Type B pancreatic cell (in vitro differentiated cells): ENCODE measurements around the gene SCARF2. TPM values are rescaled to one million over a fixed set of nuclear protein-coding genes. Genes with fewer than 3 reads are reported as not detected.

Experiments used
- DNase-seq: peaks from one replicate; pipeline ENCODE4 v3.0.0; 2021; ENCODE audit warnings: mixed read lengths; ENCODE audit not compliant: unreplicated experiment; ENCODE audit errors: extremely low spot score
- H3K27ac Mint-ChIP-seq: 2 replicates; pipeline ENCODE4 v1.8.0; 2021; ENCODE audit warnings: mild to moderate bottlenecking, mixed read lengths
- H3K27me3 Mint-ChIP-seq: 2 replicates; pipeline ENCODE4 v1.8.0; 2021; ENCODE audit warnings: mixed read lengths
- H3K36me3 Mint-ChIP-seq: 2 replicates; pipeline ENCODE4 v1.8.0; 2021; ENCODE audit warnings: mixed read lengths
- H3K4me1 Mint-ChIP-seq: one replicate; pipeline ENCODE4 v1.8.0; 2021; ENCODE audit warnings: mixed read lengths; ENCODE audit not compliant: unreplicated experiment
- H3K4me3 Mint-ChIP-seq: 2 replicates; pipeline ENCODE4 v1.8.0; 2021; ENCODE audit warnings: mild to moderate bottlenecking, mixed read lengths
- H3K9me3 Mint-ChIP-seq: 2 replicates; pipeline ENCODE4 v1.8.0; 2021; ENCODE audit warnings: mixed read lengths
- total RNA-seq: library from RNA; stranded (reverse); gene quantifications from 2 replicates; pipeline ENCODE4 v1.2.1, GENCODE V29; 2021; ENCODE audit warnings: low replicate concordance
- TF ChIP-seq, protein P1 (sequence below): fragments of 200-600 bp; sonication (generic); conservative IDR thresholded peaks from 2 replicates; pipeline ENCODE4 v1.5.0; 2021; ENCODE audit warnings: antibody characterized with exemption, mild to moderate bottlenecking

Gene SCARF2
- total RNA-seq, 1 donor from 2014 or later = 21.7 TPM

DNA sequence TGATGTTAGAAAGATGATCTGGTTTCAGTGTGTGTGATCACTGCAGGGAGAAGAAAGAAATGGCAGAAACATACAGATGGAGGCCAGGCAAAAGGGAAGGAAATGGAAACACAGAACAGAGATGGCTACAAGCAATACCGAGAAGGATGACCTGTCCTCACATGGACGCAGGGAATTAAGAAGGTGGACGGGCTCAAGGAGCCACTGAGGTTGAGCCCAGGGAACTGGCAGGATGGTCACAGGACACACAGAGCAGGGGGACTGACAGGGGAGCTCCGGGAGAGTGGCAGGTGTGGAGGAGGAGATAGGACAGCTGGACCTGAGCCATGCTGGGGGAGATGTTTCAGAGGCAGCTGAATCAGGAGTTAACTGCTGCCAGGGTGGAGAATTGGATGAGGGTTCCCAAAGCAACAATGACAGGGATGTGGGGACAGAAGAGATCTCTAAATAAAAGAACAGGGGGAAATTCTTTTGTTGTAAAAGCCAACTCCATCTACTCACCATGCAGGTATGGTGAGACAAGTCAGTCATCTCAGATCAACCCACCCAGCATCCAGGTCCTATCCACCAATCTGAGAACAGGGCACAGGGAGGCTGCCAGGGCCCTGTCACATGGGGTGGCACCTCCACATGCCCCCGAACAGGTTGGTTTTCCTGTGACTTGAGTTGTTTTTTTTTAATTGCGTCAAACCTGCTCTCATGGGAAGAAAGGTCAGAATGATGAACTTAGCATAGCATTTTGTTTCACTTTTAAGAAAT, 31.7 kb upstream of the SCARF2 start:
- Mint-ChIP-seq H3K4me3 (no peak overlapping the region), H3K9me3 (no peaks in the 10 kb centered on the region), H3K36me3 (peaks cover 17% of the 10 kb centered on the region), H3K4me1 (no peaks in the 10 kb centered on the region), H3K27me3 (no peaks in the 10 kb centered on the region), H3K27ac (no peak overlapping the region)
- DNase-seq = no peak
- TF ChIP-seq, protein P1, sequence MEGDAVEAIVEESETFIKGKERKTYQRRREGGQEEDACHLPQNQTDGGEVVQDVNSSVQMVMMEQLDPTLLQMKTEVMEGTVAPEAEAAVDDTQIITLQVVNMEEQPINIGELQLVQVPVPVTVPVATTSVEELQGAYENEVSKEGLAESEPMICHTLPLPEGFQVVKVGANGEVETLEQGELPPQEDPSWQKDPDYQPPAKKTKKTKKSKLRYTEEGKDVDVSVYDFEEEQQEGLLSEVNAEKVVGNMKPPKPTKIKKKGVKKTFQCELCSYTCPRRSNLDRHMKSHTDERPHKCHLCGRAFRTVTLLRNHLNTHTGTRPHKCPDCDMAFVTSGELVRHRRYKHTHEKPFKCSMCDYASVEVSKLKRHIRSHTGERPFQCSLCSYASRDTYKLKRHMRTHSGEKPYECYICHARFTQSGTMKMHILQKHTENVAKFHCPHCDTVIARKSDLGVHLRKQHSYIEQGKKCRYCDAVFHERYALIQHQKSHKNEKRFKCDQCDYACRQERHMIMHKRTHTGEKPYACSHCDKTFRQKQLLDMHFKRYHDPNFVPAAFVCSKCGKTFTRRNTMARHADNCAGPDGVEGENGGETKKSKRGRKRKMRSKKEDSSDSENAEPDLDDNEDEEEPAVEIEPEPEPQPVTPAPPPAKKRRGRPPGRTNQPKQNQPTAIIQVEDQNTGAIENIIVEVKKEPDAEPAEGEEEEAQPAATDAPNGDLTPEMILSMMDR = no peak

DNA sequence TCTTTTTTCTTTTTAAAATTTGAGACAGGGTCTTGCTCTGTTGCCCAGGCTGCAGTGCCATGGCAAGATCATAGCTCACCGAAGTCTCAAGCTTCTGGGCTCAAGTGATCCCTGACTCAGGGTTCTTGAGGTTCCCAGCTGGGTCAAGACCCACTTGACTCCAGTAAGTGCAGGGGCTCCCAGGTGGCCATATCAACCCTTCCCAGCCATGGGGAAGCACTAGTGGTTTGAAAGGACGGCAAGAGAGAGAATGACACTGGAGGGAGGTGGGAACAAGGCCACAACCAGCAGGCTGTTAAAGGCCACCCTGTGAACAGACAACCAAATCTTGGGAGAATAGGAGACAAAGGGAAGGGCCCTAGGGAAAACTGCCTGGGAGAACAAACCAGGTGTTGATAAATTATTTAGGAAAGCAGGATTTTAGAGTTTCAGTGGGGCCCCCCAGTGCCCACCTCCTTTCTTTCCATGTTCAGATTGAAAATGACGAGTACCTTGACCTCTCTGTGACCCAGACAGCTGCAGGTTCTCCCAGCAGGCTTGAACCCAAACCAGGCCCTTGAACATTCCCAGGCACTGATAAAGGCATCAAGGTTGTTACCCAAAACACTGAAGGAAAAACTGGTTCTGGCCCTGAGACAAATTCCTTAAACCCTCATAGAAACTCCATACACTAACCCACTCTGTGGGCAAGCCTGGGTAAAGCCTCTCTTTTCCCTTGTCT, 29.2 kb upstream of the SCARF2 start:
- no peak overlapping the region for H3K27ac Mint-ChIP-seq
- no peaks in the 10 kb centered on the region for H3K9me3 Mint-ChIP-seq
- no peaks in the 10 kb centered on the region for H3K4me1 Mint-ChIP-seq
- DNase-seq = no peak
- TF ChIP-seq, protein P1 = no peak
- H3K36me3 Mint-ChIP-seq = peaks cover 15% of the 10 kb centered on the region
- no peak overlapping the region for H3K4me3 Mint-ChIP-seq
- no peaks in the 10 kb centered on the region for H3K27me3 Mint-ChIP-seq

DNA sequence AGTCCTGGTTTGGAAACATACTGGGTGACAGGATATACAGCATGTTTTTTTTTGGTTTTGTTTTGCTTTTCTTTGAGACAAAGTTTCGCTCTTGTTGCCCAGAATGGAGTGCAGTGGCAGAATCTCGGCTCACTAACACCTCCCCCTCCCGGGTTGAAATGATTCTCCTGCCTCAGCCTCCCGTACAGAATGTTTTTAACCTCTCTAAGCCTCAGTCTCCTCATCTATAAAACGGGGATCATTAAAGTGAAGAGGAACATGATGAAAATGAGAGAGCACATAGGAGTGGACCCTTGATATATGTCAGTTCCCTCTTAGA, 28.1 kb upstream of the SCARF2 start:
- H3K4me3 Mint-ChIP-seq = no peak overlapping the region
- H3K9me3 Mint-ChIP-seq = no peaks in the 10 kb centered on the region
- H3K27ac Mint-ChIP-seq = no peak overlapping the region
- no peak for DNase-seq
- H3K4me1 Mint-ChIP-seq = no peaks in the 10 kb centered on the region
- peaks cover 11% of the 10 kb centered on the region for H3K36me3 Mint-ChIP-seq
- TF ChIP-seq, protein P1 = no peak
- H3K27me3 Mint-ChIP-seq = no peaks in the 10 kb centered on the region

DNA sequence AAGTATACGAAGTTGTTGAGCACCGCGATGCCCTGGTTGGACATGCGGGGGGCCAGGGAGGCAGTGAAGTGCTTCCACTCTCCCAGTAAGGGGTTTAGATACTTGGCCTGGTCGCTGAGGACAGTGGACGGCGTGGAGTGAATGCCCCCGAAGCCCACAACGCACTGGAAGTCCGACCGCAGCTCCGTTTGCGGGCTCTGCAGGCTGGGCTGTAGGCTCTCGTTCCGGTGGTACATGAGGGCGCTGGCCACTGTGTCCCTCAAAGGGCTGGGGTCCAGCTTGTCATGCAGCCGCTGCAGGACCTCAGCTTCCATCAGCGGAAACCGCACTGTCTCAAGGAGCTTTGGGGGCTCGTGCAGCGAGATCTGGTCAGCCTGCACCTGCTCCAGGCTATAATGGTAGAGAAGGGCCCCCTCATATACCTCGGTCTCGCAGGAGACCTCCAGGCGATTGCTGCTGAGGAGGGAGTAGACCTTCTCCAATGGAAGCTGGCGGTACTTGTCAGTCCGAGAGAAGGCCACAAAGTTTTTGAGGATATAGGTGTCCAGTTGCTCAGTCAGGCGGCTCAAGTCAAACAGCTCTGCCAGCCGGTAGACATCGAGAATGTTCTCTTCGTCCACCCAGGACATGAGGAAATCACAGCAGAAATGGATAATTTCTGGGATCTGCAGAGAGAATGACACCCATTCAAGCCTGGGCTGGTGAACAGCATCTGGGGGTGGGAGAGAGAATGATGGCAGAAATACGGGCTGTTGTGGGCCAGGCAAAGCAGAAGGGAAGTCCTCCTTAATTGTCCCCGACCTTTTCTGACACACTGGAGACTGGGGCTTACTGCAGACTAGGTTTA, 27.5 kb upstream of the SCARF2 start:
- TF ChIP-seq, protein P1 = no peak
- no peaks in the 10 kb centered on the region for H3K27me3 Mint-ChIP-seq
- H3K4me1 Mint-ChIP-seq = no peaks in the 10 kb centered on the region
- H3K9me3 Mint-ChIP-seq = no peaks in the 10 kb centered on the region
- peaks cover 7% of the 10 kb centered on the region for H3K36me3 Mint-ChIP-seq
- H3K27ac Mint-ChIP-seq = no peak overlapping the region
- no peak overlapping the region for H3K4me3 Mint-ChIP-seq
- no peak for DNase-seq

DNA sequence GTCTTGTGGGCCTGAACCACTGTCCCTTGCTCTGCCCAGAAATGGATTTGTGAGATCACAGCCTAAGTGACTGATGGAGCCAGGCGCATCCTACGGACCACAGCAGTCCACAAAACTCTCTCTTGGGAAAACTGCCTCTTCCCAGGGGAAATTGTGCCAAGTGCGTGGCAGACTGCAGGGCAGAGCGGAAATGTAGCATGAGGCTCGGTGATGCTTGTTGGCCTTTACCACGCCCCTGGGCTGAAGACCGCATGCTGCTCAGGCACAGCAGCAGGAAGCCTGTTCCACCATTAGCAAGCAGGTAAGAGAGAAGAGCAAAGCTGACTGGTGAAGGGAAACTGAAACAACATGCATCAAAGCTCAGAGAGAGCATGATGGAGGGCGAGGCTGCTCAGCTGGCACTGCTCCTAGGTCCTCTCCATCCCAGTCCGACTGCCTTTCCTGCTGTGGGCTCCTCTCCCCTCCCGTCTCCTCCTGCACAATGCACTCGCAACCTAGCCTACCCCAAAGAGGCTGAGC, 26.5 kb upstream of the SCARF2 start:
- no peak for DNase-seq
- no peak overlapping the region for H3K27ac Mint-ChIP-seq
- no peak overlapping the region for H3K4me3 Mint-ChIP-seq
- peaks cover 7% of the 10 kb centered on the region for H3K36me3 Mint-ChIP-seq
- no peaks in the 10 kb centered on the region for H3K9me3 Mint-ChIP-seq
- H3K27me3 Mint-ChIP-seq = no peaks in the 10 kb centered on the region
- peaks cover 6% of the 10 kb centered on the region for H3K4me1 Mint-ChIP-seq
- TF ChIP-seq, protein P1 = no peak
